K562 (cell line): ENCODE measurements around the gene LLPH. TPM values are rescaled to one million over a fixed set of nuclear protein-coding genes. Genes with fewer than 3 reads are reported as not detected.
A peak's percentile ranks its signal among the peaks of the same experiment; 100 is the strongest.

Experiments
- BCOR ChIP-seq: fragments of 450-650 bp; IDR thresholded peaks from 2 replicates; pipeline ENCODE4 v1.6.1; 2016
- CCAR2 ChIP-seq: fragments of 200-400 bp; formaldehyde crosslinking; IDR thresholded peaks from 2 replicates; pipeline ENCODE4 v1.6.1; 2017; ENCODE audit warnings: mild to moderate bottlenecking, low read depth, low read length
- FOXM1 ChIP-seq, 2 experiments: fragments of 450-650 bp in 1 of 2; sonication (generic) in 1 of 2; formaldehyde crosslinking in 1 of 2; IDR thresholded peaks; 2 replicates each; pipeline versions ENCODE4 v1.6.1 to v1.9.0; 2017 to 2022; ENCODE audit warnings: low read depth in 2 of 2, mild to moderate bottlenecking in 2 of 2, missing genetic modification reagents in 1 of 2, moderate library complexity in 1 of 2
- POLR2A ChIP-seq: fragments of 450-650 bp; conservative IDR thresholded peaks from 2 replicates; pipeline ENCODE4 v1.6.1; 2016
- SOX6 ChIP-seq: fragments of 450-650 bp; IDR thresholded peaks from 2 replicates; pipeline ENCODE4 v1.6.1; 2014; ENCODE audit warnings: mild to moderate bottlenecking
- TAF7 ChIP-seq: fragments of 450-650 bp; IDR thresholded peaks from 2 replicates; pipeline ENCODE4 v1.6.1; 2016; ENCODE audit warnings: missing genetic modification characterization, missing compliant biosample characterization
- TCF7L2 ChIP-seq: fragments of 150-350 bp; IDR thresholded peaks from 2 replicates; pipeline ENCODE4 v1.6.1; 2016; ENCODE audit warnings: low read depth, mild to moderate bottlenecking, low read length, moderate library complexity
- USF2 ChIP-seq: sonication (generic); formaldehyde crosslinking; IDR thresholded peaks from 2 replicates; pipeline ENCODE4 v1.5.0; 2020; ENCODE audit warnings: missing genetic modification reagents
- polyA plus RNA-seq, 8 experiments: library from polyadenylated mRNA; depleted of rRNA in 4 of 8; stranded (reverse) in 5 of 8; unstranded in 3 of 8; fragments of >200 nt; fragmentation: Nextera tagmentation in 2 of 8; fragmentation: Illumina TruSeq in 1 of 8; extraction: Ambion mirVana in 2 of 8; extraction: Trizol in 1 of 8; gene quantifications; 2 replicates each; pipeline versions ENCODE4 v1.2.1 to v1.2.3, GENCODE V29; 2011 to 2014; ENCODE audit warnings: inconsistent platforms in 1 of 8, missing spikeins in 1 of 8
- total RNA-seq, 7 experiments: library from RNA; depleted of rRNA in 6 of 7; stranded (reverse); fragments of >200 nt in 6 of 7; fragmentation: Illumina TruSeq in 2 of 7; extraction: Trizol in 2 of 7; gene quantifications; 2 replicates each; pipeline versions ENCODE4 v1.2.1 to v1.2.3, GENCODE V29; 2011 to 2021; ENCODE audit warnings: low replicate concordance in 1 of 7
- TF ChIP-seq, protein P1 (sequence below): fragments of 450-650 bp; IDR thresholded peaks from 2 replicates; pipeline ENCODE4 v1.6.1; 2017; ENCODE audit warnings: antibody characterized with exemption, mild to moderate bottlenecking
- TF ChIP-seq, protein P2 (sequence below), 3 experiments: fragments of 200-800 bp in 1 of 3; sonication (Bioruptor generic) in 1 of 3; sonication (generic) in 1 of 3; formaldehyde crosslinking in 1 of 3; IDR thresholded peaks; 2 replicates each; pipeline versions ENCODE4 v1.6.1 to v1.8.0; 2016 to 2022; ENCODE audit warnings: mild to moderate bottlenecking in 2 of 3, missing compliant biosample characterization in 2 of 3, missing genetic modification characterization in 2 of 3, missing genetic modification reagents in 1 of 3

Gene LLPH
- total and polyA plus RNA-seq, 9 of the 15 experiments (the other 6 are each of a cell fraction or from before 2014, with no cell fraction given): 19.1 to 87.3 (median 59.6) TPM

DNA sequence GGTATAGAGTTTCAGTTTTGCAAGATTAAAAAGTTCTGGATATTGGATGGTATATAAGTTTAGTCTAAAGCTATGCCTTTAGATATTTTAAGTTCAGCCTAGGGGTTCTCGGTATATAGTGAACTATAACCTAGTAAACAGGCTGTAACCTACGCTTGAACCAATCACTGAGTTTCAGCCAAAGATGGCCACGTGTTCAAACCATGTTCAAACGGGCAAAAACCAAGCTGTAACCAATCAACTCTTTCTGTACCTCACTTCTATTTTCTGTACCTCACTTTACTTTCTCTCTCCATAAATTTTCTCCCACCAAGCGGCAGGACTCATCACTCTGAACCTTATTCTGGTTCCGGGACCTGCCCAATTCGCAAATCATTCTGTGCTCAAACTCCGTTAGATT is 37.9 kb upstream of the LLPH start (continued):
- TF ChIP-seq, protein P1, sequence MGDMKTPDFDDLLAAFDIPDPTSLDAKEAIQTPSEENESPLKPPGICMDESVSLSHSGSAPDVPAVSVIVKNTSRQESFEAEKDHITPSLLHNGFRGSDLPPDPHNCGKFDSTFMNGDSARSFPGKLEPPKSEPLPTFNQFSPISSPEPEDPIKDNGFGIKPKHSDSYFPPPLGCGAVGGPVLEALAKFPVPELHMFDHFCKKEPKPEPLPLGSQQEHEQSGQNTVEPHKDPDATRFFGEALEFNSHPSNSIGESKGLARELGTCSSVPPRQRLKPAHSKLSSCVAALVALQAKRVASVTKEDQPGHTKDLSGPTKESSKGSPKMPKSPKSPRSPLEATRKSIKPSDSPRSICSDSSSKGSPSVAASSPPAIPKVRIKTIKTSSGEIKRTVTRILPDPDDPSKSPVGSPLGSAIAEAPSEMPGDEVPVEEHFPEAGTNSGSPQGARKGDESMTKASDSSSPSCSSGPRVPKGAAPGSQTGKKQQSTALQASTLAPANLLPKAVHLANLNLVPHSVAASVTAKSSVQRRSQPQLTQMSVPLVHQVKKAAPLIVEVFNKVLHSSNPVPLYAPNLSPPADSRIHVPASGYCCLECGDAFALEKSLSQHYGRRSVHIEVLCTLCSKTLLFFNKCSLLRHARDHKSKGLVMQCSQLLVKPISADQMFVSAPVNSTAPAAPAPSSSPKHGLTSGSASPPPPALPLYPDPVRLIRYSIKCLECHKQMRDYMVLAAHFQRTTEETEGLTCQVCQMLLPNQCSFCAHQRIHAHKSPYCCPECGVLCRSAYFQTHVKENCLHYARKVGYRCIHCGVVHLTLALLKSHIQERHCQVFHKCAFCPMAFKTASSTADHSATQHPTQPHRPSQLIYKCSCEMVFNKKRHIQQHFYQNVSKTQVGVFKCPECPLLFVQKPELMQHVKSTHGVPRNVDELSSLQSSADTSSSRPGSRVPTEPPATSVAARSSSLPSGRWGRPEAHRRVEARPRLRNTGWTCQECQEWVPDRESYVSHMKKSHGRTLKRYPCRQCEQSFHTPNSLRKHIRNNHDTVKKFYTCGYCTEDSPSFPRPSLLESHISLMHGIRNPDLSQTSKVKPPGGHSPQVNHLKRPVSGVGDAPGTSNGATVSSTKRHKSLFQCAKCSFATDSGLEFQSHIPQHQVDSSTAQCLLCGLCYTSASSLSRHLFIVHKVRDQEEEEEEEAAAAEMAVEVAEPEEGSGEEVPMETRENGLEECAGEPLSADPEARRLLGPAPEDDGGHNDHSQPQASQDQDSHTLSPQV: peak; percentile 70
- TF ChIP-seq POLR2A: no peak
- 0 out of 2 replicates have a peak, but pooled peaks have one; percentile 14 for TF ChIP-seq TAF7 (tag)
- no peak for TF ChIP-seq TCF7L2
- TF ChIP-seq SOX6: no peak
- TF ChIP-seq, protein P2, sequence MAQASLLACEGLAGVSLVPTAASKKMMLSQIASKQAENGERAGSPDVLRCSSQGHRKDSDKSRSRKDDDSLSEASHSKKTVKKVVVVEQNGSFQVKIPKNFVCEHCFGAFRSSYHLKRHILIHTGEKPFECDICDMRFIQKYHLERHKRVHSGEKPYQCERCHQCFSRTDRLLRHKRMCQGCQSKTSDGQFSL (CRISPR knock-in tag; IDR thresholded peaks at IDR 0.05): no peak
- TF ChIP-seq, protein P2 (tag; IDR thresholded peaks at IDR 0.05): 0 out of 4 replicates have a peak, but pooled peaks of 1 of the 2 experiments have one; percentile 44
- TF ChIP-seq USF2 (CRISPR knock-in tag): peak; percentile 53
- TF ChIP-seq BCOR: 0 out of 2 replicates have a peak, but pooled peaks have one; percentile 2
- TF ChIP-seq FOXM1 (IDR thresholded peaks at IDR 0.05; ENCODE audit: low read depth): no peak
- TF ChIP-seq FOXM1 (CRISPR knock-in tag; IDR thresholded peaks at IDR 0.05; ENCODE audit: low read depth): 0 out of 2 replicates have a peak, but pooled peaks have one; percentile 11
- TF ChIP-seq CCAR2: no peak
